Pancreas (tissue), 10 donors: ENCODE data around the gene MSGN1. TPM values are rescaled to one million over a fixed set of nuclear protein-coding genes. Genes with fewer than 3 reads are reported as not detected.

ENCODE experiments used
- ATAC-seq, 4 donors: fragments of 200-7000 bp; cut with Tn5 transposase; one replicate each; pipeline versions ENCODE4 v1.8.0 to v1.9.1; 2020; ENCODE audit warnings: mild to moderate bottlenecking in 4 of 4, moderate library complexity in 4 of 4
- DNase-seq, 6 donors: peaks; one replicate each; pipeline ENCODE4 v3.0.0-alpha.2; 2020
- FAIRE-seq: peaks from 2 replicates; lab custom pipeline; 2012; peaks lifted over from hg19 to GRCh38; lab: Jason Lieb, UNC
- H3K27ac ChIP-seq, 4 donors: fragments of 200-600 bp; sonication (generic); 1 replicate in 3 of 4; 2 replicates in 1 of 4; pipeline versions ENCODE4 v1.5.0 to v1.8.0; 2020
- H3K27me3 ChIP-seq, 4 donors: fragments of 200-600 bp; one replicate each; pipeline ENCODE4 v1.8.0; 2021
- H3K36me3 ChIP-seq, 3 donors: fragments of 200-600 bp; sonication (generic) in 1 of 3; one replicate each; pipeline versions ENCODE4 v1.5.0 to v1.8.0; 2020 to 2021
- H3K4me1 ChIP-seq, 3 donors: fragments of 200-600 bp; one replicate each; pipeline ENCODE4 v1.8.0; 2021
- H3K4me3 ChIP-seq, 4 donors: fragments of 200-600 bp; sonication (generic) in 2 of 4; one replicate each; pipeline versions ENCODE4 v1.5.0 to v1.8.0; 2020 to 2021
- H3K9me3 ChIP-seq, 4 donors: fragments of 200-600 bp; one replicate each; pipeline ENCODE4 v1.8.0; 2021
- CTCF ChIP-seq, 4 donors: fragments of 200-600 bp; sonication (generic) in 3 of 4; IDR thresholded peaks; one replicate each; pipeline versions ENCODE4 v1.5.0 to v1.8.0; 2021; ENCODE audit warnings: antibody characterized with exemption in 4 of 4
- WGBS, 2 donors: extraction: QIAGEN DNeasy Blood & Tissue Kit; methylation state at CpG; one replicate each; pipeline ENCODE4 v1.1.7; 2013; 5-methylcytosine and 5-hydroxymethylcytosine counted together
- intact Hi-C, 3 donors: fragments of 100-400 bp; cut with DNase I; formaldehyde crosslinking; loops; one replicate each; pipeline versions ENCODE4 v1.11.1 to v1.14.2; 2022
- polyA plus RNA-seq, 2 donors: library from polyadenylated mRNA; stranded (reverse); fragments of 200-250 nt; gene quantifications; one replicate each; pipeline ENCODE4 v1.2.3, GENCODE V29; 2013
- total RNA-seq, 6 donors: library from RNA; stranded (reverse); fragmentation: NEBNext Ultra II Directional in 4 of 6; extraction: Animal tissue kit (Norgen Biotek cat#: 25700) in 4 of 6; gene quantifications; one replicate each; pipeline versions ENCODE4 v1.2.1 to v1.2.4, GENCODE V29; 2021 to 2023
- donor health status: healthy with polysubstance abuse.
- donor health status: DM: no; HTN: no; CAD: no; lungs with moderate emphysema.
- donor health status: DM: no; HTN: no; CAD: no.
- donor health status: control.
- donor health status: control.
- donor health status: Bipolar disorder and iron deficiency.
- donor health status: DM: yes; HTN: yes; CAD: no.
- donor health status: DM: no; HTN: no; CAD: no.
- donor health status: DM: no; HTN: no; CAD: no.
- donor health status: DM: yes; HTN: yes; CAD: no.

MSGN1 gene
- total and polyA plus RNA-seq, 8 donors: not detected

GRCh38 chr2:17813010-17813741, 3.1 kb upstream of the MSGN1 start:
- no peaks in the 10 kb centered on the region for H3K4me1 ChIP-seq
- intact Hi-C loops: no loop called here
- TF ChIP-seq CTCF (IDR thresholded peaks at IDR 0.05): no peak
- H3K4me3 ChIP-seq: no peak overlapping the region
- ATAC-seq: peak in 2 of 4 donors; percentile 64 to 70
- WGBS, 2 donors: 58% methylated on average over 5 of the region's 5 CpGs
- no peaks in the 10 kb centered on the region for H3K27me3 ChIP-seq
- DNase-seq: no peak
- H3K36me3 ChIP-seq: no peaks in the 10 kb centered on the region
- H3K27ac ChIP-seq: peak overlapping the region in 1 of 4 donors; percentile 37
- no peak for FAIRE-seq
- H3K9me3 ChIP-seq: no peaks in the 10 kb centered on the region

DNA sequence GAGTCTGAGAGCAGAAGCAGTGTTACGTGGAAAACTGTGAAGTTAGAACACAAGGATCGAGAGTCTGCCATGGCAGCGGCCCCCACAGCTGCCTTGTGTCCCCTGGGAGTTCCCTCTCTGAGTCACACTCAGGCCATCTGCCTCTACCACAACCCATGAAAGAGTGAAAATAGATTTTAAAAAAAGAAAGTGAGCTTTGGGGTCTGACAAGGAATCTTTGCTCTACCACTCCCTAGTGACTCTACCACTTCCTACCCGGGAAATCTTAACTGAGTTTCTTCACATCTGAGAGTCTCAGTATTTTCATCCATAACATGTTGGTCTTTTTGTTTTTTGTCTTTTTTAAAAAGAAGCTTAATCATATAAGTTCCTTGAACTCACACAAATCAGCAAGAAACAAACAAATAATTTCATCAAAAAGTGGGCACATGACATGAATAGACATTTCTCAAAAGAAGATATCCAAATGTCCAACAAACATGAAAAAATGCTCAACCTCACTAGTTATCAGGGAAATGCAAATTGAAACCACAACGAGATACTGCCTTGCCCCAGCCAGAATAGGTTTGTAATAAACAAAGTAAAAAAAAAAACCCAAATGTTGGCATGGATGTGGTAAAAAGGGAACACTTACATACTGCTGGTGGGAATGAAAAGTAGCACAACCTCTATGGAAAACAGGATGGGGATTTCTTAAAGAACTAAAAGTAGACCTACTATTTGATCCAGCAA, 2.4 kb upstream of the MSGN1 start:
- no peak overlapping the region for H3K4me3 ChIP-seq
- H3K27ac ChIP-seq: peak overlapping the region in 1 of 4 donors; percentile 37
- no peaks in the 10 kb centered on the region for H3K4me1 ChIP-seq
- intact Hi-C loops: no loop called here
- DNase-seq (no peak), ATAC-seq (peak in 2 of 4 donors; percentile 21 to 52), FAIRE-seq (no peak)
- H3K36me3 ChIP-seq: no peaks in the 10 kb centered on the region
- 63 to 80% methylated on average over 5 of the region's 5 CpGs for WGBS, 2 donors
- H3K9me3 ChIP-seq: no peaks in the 10 kb centered on the region
- H3K27me3 ChIP-seq: no peaks in the 10 kb centered on the region
- TF ChIP-seq CTCF (IDR thresholded peaks at IDR 0.05): no peak

GRCh38 chr2:17814601-17815000, 1.7 kb upstream of the MSGN1 start:
- no peak for TF ChIP-seq CTCF (IDR thresholded peaks at IDR 0.05)
- H3K27me3 ChIP-seq: no peaks in the 10 kb centered on the region
- no peak overlapping the region for H3K27ac ChIP-seq
- no peaks in the 10 kb centered on the region for H3K36me3 ChIP-seq
- DNase-seq: no peak
- no peaks in the 10 kb centered on the region for H3K4me1 ChIP-seq
- no peak overlapping the region for H3K4me3 ChIP-seq
- ATAC-seq: no peak
- H3K9me3 ChIP-seq: no peaks in the 10 kb centered on the region
- no peak for FAIRE-seq
- intact Hi-C loops: no loop called here
- WGBS, 2 donors: 60 to 73% methylated on average over 1 of the region's 1 CpG

GRCh38 chr2:17815468-17816184, 634 bp upstream of the MSGN1 start:
- Histone ChIP-seq H3K36me3 (no peaks in the 10 kb centered on the region), H3K27me3 (no peaks in the 10 kb centered on the region), H3K4me1 (no peaks in the 10 kb centered on the region), H3K27ac (no peak overlapping the region), H3K9me3 (no peaks in the 10 kb centered on the region), H3K4me3 (no peak overlapping the region)
- DNase-seq (no peak), FAIRE-seq (no peak), ATAC-seq (peak in 1 of 4 donors; percentile 61)
- intact Hi-C loops: no loop called here
- WGBS, 2 donors: 60 to 77% methylated on average over 8 of the region's 8 CpGs
- TF ChIP-seq CTCF (IDR thresholded peaks at IDR 0.05): no peak
